Stomach (tissue), 4 donors: ENCODE data around the gene DSC3.

ENCODE experiments used
- CTCF ChIP-seq, 7 experiments: fragments of 450-650 bp in 4 of 7; fragments of 200-600 bp in 3 of 7; sonication (generic) in 3 of 7; IDR thresholded peaks; one replicate each; pipeline ENCODE4 v1.5.1; 2016 to 2019; ENCODE audit warnings: antibody characterized with exemption in 7 of 7, control low read depth in 2 of 7, mild to moderate bottlenecking in 1 of 7
- EP300 ChIP-seq: sonication (generic); formaldehyde crosslinking; IDR thresholded peaks from one replicate; pipeline ENCODE4 v1.6.1; 2017; ENCODE audit warnings: antibody characterized with exemption
- POLR2A ChIP-seq, 4 donors: fragments of 450-650 bp; IDR thresholded peaks; one replicate each; pipeline ENCODE4 v1.6.1; 2016; ENCODE audit warnings: antibody characterized with exemption in 4 of 4, control low read depth in 2 of 4, mild to moderate bottlenecking in 1 of 4, moderate library complexity in 1 of 4

- TF ChIP-seq CTCF (IDR thresholded peaks at IDR 0.05): no peak
- no peak for TF ChIP-seq EP300
- no peak for TF ChIP-seq POLR2A (IDR thresholded peaks at IDR 0.05)
These were observed 1.8 kb downstream of the DSC3 start for GRCh38 chr18:31040686-31041270.
